ENCODE results near the gene ALDH1B1.

The ALDH1B1 gene

GRCh38 chr9:38360839-38361472 is 31.5 kb upstream of the ALDH1B1 start:
- TF ChIP-seq CTCF (IDR thresholded peaks at IDR 0.05; ENCODE audit: low read depth, low read length, missing control alignments), result no peak
- no peak overlapping the region for H3K4me3 ChIP-seq (ENCODE audit: low read depth, low read length)
- DNase-seq (ENCODE audit: low read depth), result no peak
- in situ Hi-C loops (cut with HindIII; ENCODE audit: low sequenced_read_pairs), result no loop called here

GRCh38 chr9:38361473-38361850 is 31.0 kb upstream of the ALDH1B1 start:
- no peak for TF ChIP-seq CTCF (IDR thresholded peaks at IDR 0.05; ENCODE audit: low read depth, low read length, missing control alignments)
- in situ Hi-C loops (cut with HindIII; ENCODE audit: low sequenced_read_pairs), result no loop called here

DNA sequence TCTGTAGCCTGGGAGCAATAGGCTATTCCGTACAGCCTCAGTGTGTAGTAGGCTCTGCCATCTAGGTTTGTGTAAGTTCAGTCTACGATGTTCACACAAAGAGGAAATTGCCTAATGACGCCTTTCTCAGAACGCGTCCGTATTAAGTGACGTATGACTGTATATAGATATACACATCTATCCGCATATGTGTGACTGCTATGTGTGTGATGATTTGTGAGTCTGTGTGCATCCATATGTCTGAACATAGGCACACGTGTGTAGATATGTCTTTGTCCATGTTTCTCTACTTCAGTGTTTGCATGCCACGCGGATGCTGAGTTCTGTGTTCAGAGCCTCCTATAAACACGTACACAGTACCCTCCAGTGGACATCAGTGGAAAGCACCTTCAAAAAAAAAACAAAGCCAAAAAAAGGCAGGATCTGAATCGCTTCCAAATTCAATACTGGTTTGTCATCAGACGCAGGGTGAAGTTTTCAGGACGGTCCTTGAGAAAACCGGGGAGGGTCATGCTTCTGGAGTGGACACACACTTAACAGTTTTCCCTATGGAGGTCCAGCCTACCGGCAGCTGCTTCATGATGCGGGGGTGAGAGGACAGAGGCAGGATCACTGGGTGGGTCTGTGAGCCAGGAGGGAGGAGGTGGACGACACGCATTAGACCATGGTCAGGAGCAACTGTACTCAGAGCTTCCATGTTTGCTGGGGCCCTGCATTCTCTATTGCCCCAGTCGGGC is 29.5 kb upstream of the ALDH1B1 start:
- H3K4me3 ChIP-seq (ENCODE audit: low read depth, low read length), result no peak overlapping the region
- TF ChIP-seq CTCF (IDR thresholded peaks at IDR 0.05; ENCODE audit: low read depth, low read length, missing control alignments), result peak; percentile 73
- DNase-seq (ENCODE audit: low read depth), result peak; percentile 76
- in situ Hi-C loops (cut with HindIII; ENCODE audit: low sequenced_read_pairs), result no loop called here

More at GRCh38 chr9:38361473-38361850, 31.0 kb upstream of the ALDH1B1 start:
- DNase-seq (ENCODE audit: low read depth), result no peak
- no peak overlapping the region for H3K4me3 ChIP-seq (ENCODE audit: low read depth, low read length)

DNA sequence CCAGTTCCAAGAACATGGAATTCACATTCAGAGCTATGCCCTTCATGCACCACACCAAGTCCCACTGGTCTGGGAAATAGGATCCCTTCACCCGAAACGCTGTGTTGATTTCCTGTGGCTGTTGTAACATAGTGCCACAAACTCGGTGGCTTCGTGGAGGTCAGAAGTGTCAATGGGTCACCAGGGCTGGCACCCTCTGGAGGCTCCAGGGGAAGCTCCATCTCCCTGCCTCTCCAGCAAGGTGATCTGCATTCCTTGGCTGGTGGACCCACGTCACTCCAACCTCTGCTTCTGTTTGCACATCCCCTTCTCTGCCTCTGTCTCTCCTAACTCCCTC is 28.9 kb upstream of the ALDH1B1 start:
- no peak for TF ChIP-seq CTCF (IDR thresholded peaks at IDR 0.05; ENCODE audit: low read depth, low read length, missing control alignments)
- in situ Hi-C loops (cut with HindIII; ENCODE audit: low sequenced_read_pairs), result no loop called here
- DNase-seq (ENCODE audit: low read depth), result no peak
- H3K4me3 ChIP-seq (ENCODE audit: low read depth, low read length), result no peak overlapping the region

- no peak for DNase-seq (ENCODE audit: low read depth)
- no peak for TF ChIP-seq CTCF (IDR thresholded peaks at IDR 0.05; ENCODE audit: low read depth, low read length, missing control alignments)
- in situ Hi-C loops (cut with HindIII; ENCODE audit: low sequenced_read_pairs), result no loop called here
- H3K4me3 ChIP-seq (ENCODE audit: low read depth, low read length), result no peak overlapping the region
Observed at GRCh38 chr9:38367898-38368297, 24.6 kb upstream of the ALDH1B1 start.

GRCh38 chr9:38368731-38369130 is 23.8 kb upstream of the ALDH1B1 start:
- TF ChIP-seq CTCF (IDR thresholded peaks at IDR 0.05; ENCODE audit: low read depth, low read length, missing control alignments), result no peak
- DNase-seq (ENCODE audit: low read depth), result no peak
- no peak overlapping the region for H3K4me3 ChIP-seq (ENCODE audit: low read depth, low read length)
- in situ Hi-C loops (cut with HindIII; ENCODE audit: low sequenced_read_pairs), result no loop called here
